ENCODE data around the gene C1orf21.

C1orf21 gene

DNA sequence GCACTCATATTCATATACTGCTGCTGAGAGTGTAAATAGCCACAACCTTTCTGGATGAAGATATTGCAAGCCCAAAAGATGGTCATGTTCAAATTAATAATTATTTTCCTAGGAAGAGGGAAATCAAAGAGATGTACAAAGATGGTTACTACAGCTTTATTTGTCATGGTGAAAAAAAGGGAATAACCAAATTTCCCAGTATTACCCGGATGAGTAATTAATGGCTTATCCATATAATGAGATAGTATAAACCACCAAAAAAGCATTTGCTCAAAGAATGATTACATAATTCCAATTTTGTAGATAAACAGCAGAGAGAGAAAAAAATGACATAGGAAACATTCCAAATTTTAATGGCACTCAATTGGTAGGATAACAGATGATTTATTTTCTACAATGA is 165.6 kb downstream of the C1orf21 start:
- no peak for TF ChIP-seq CTCF (IDR thresholded peaks at IDR 0.05; ENCODE audit: control insufficient read depth, extremely low read depth, insufficient read depth)
- no peak for DNase-seq (ENCODE audit: low read depth)
- H3K4me3 ChIP-seq (ENCODE audit: low read depth, low read length) = no peak overlapping the region

DNA sequence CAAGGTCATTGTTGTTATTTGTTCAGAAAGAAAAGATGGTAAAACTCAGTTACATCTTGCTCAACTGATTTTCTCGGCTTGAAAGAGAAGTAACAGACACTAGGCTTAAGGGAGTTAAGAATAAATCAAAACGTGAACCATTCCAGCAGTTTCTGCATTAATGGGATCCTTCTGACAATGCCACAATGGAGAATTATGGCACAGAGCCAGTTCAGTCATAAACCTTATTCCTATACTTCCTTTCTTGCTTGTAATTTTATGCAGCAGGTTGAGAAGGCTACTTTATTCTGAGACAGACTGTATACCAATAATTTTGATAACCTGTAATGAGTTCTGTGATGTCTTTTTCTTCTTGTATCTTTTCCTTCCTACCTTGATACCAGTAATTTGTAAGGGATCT is 167.0 kb downstream of the C1orf21 start:
- DNase-seq (ENCODE audit: low read depth) = no peak
- no peak for TF ChIP-seq CTCF (IDR thresholded peaks at IDR 0.05; ENCODE audit: control insufficient read depth, extremely low read depth, insufficient read depth)
- H3K4me3 ChIP-seq (ENCODE audit: low read depth, low read length) = no peak overlapping the region

GRCh38 chr1:184555665-184556641 is 169.1 kb downstream of the C1orf21 start:
- no peak for DNase-seq (ENCODE audit: low read depth)
- H3K4me3 ChIP-seq (ENCODE audit: low read depth, low read length) = no peak overlapping the region
- no peak for TF ChIP-seq CTCF (IDR thresholded peaks at IDR 0.05; ENCODE audit: control insufficient read depth, extremely low read depth, insufficient read depth)

GRCh38 chr1:184556665-184557064 is 169.8 kb downstream of the C1orf21 start:
- DNase-seq (ENCODE audit: low read depth) = no peak
- H3K4me3 ChIP-seq (ENCODE audit: low read depth, low read length) = no peak overlapping the region
- TF ChIP-seq CTCF (IDR thresholded peaks at IDR 0.05; ENCODE audit: control insufficient read depth, extremely low read depth, insufficient read depth) = no peak

GRCh38 chr1:184557423-184558347 is 170.9 kb downstream of the C1orf21 start:
- DNase-seq (ENCODE audit: low read depth) = no peak
- H3K4me3 ChIP-seq (ENCODE audit: low read depth, low read length) = no peak overlapping the region
- no peak for TF ChIP-seq CTCF (IDR thresholded peaks at IDR 0.05; ENCODE audit: control insufficient read depth, extremely low read depth, insufficient read depth)

DNA sequence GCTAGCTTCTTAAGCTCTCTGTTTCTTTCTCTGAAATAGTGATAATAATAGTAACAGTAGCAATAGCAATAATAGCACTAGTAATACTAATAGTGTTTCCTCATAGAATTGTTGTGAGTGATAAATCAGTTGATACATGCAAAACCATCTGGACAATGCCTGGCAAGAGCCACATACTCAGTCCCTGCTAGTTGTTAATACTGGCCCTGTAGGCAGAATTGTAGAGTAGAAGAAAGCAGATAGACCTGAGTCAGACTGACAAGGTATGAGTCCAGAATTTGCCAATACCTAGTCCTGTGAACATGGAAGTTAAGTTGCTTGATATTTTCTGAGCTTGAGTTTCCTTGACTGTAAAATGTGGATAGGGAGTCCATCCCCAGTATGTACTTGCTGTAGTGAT is 171.9 kb downstream of the C1orf21 start:
- H3K4me3 ChIP-seq (ENCODE audit: low read depth, low read length) = no peak overlapping the region
- no peak for TF ChIP-seq CTCF (IDR thresholded peaks at IDR 0.05; ENCODE audit: control insufficient read depth, extremely low read depth, insufficient read depth)

More for the DNA sequence above, 171.9 kb downstream of the C1orf21 start:
- no peak for DNase-seq (ENCODE audit: low read depth)

Data from LNCaP clone FGC (cell line).